GM18517 (cell line): ENCODE data around the gene TAF6.

Experiments
- ATAC-seq: cut with Tn5 transposase; IDR thresholded peaks from one replicate; pipeline ENCODE4 v1.9.1; 2021; ENCODE audit warnings: mild to moderate bottlenecking, moderate library complexity; ENCODE audit not compliant: unreplicated experiment

Gene TAF6

GRCh38 chr7:100075418-100075817, 43.7 kb downstream of the TAF6 start:
- ATAC-seq = no peak

DNA sequence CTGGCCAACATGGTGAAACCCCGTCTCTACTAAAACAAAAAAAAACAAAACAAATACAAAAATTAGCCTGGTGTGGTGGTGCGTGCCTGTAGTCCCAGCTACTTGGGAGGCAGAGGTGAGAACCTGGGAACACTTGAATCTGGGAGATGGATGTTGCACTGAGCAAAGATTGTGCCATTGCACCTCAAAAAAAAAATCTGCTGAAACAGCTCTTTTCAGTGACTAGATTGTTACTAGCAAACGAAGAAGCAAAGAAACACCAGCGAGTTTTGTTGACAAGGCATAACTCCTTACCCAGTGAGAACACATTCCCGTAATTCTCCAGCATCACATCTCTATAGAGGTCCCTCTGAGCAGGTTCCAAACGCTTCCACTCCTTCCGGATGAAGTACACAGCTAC, 44.3 kb downstream of the TAF6 start:
- ATAC-seq = no peak

- no peak for ATAC-seq
These were observed 46.7 kb downstream of the TAF6 start for GRCh38 chr7:100072462-100072861.

DNA sequence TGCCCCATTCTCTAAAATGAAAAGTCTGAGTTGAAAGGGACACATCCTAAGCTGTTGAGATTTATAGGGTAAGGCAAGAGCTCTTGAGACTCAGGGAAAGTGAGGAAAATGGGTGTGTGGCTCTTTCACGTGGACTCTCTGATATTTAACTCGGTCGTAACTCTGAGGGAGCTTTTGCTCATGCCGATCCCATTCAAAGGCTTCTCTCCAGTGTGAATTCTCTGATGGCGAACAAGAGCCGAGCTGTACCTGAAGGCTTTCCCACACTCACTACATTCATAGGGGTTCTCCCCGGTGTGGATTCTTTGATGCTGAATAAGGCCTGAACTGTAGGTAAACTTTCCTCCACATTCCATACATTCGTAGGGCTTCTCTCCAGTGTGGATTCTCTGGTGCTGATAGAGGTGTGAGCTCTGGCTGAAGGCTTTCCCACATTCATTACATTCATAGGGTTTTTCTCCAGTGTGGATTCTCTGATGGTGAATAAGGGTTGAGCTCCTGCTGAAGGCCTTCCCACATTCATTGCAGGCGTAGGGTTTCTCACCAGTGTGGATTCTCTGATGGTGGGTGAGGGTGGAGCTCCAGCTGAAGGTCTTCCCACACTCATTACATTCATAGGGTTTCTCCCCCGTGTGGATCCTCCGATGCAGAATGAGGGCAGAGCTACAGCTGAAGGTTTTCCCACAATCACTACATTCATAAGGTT, 48.0 kb downstream of the TAF6 start:
- no peak for ATAC-seq

DNA sequence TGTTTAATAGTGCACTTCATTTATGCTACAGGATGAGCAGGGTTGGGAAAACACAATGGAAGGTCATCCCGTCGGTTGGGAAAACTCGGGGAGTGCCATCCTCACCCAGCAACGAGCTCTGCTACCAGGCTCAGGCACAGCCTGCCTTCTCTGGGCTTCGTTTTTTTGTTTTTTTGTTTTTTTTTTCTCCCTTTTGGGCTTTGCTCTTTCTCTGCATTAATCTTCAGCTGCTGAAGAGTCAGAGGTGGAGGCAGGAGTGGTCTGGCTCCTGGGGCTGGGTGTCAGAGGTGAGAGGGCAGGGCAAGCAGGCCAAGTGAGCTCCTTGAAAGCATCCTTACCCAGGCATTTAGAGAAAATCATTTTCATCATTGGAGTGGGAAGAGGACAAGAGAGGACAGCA, 49.2 kb downstream of the TAF6 start:
- no peak for ATAC-seq

GRCh38 chr7:100066953-100067352, 52.2 kb downstream of the TAF6 start:
- ATAC-seq = no peak

DNA sequence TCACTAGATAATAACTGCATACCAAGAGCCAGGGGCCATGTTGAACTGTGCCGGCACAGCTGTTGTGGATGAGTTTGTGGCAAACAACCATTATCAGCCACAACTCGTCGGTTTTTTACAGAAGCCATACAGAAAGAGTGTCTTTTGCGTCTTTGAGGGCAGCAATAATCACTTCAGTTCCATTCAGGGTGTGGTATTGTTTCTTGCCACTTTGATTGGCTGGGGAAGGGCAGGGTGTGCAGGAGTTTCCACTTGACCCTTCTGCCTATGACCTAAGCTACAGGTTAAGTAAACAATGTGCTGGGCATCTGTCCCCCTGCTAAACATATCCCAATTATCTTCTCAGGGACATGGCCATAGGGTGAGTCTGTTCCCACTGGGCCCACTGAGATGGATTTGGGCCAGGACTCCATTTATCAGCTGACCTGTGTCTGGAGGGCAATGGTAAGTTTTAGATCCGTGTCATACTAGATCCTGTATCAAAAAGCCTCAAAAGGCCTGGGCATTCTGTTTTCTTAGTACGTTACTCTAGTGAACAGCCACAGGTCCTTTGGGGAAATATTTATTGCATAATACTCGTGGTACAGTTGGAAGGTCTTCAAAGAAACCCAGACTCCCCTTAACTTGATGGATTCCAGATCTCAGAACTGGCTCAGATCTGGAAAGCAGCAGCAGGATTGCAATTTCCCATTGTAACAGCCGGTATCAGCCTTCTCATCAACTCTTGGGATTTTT, 53.5 kb downstream of the TAF6 start:
- no peak for ATAC-seq

DNA sequence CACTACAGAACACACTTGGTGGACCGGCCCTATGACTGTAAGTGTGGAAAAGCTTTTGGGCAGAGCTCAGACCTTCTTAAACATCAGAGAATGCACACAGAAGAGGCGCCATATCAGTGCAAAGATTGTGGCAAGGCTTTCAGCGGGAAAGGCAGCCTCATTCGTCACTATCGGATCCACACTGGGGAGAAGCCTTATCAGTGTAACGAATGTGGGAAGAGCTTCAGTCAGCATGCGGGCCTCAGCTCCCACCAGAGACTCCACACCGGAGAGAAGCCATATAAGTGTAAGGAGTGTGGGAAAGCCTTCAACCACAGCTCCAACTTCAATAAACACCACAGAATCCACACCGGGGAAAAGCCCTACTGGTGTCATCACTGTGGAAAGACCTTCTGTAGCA, 55.0 kb downstream of the TAF6 start:
- ATAC-seq = no peak

- no peak for ATAC-seq
These were observed 55.8 kb downstream of the TAF6 start for GRCh38 chr7:100063376-100063775.

- no peak for ATAC-seq
These were observed 57.5 kb downstream of the TAF6 start for GRCh38 chr7:100061518-100062193.

GRCh38 chr7:100059251-100059739, 59.9 kb downstream of the TAF6 start:
- no peak for ATAC-seq
